ENCODE measurements around the gene CADM2. TPM values are rescaled to one million over a fixed set of nuclear protein-coding genes. Genes with fewer than 3 reads are reported as not detected.

Gene CADM2
- total RNA-seq, 4 donors from 2014 or later: 9.6 to 16.2 (median 11.5) TPM

- Histone ChIP-seq H3K27ac (replicated peaks in 1 of 4) (no peak overlapping the region), H3K36me3 (no peaks in the 10 kb centered on the region), H3K4me3 (no peak overlapping the region), H3K27me3 (no peaks in the 10 kb centered on the region), H3K4me1 (no peaks in the 10 kb centered on the region), H3K9me3 (no peaks in the 10 kb centered on the region)
- TF ChIP-seq POLR2AphosphoS5 (IDR thresholded peaks at IDR 0.05) (no peak), EP300 (IDR thresholded peaks at IDR 0.05) (no peak), POLR2A (IDR thresholded peaks at IDR 0.05; ENCODE audit: low read depth) (no peak), CTCF (IDR thresholded peaks at IDR 0.05) (no peak)
- 5% methylated on average over 1 of the region's 1 CpG for WGBS
- DNase-seq (ENCODE audit: extremely low spot score): no peak
- intact Hi-C loops (cut with DNase I): no loop called here
These were observed 12.5 kb upstream of the CADM2 start for GRCh38 chr3:84946240-84946639.

GRCh38 chr3:84959470-84960271 is 882 bp downstream of the CADM2 start:
- no peak for DNase-seq (ENCODE audit: extremely low spot score)
- TF ChIP-seq POLR2AphosphoS5 (IDR thresholded peaks at IDR 0.05): no peak
- TF ChIP-seq POLR2A (IDR thresholded peaks at IDR 0.05; ENCODE audit: low read depth): no peak
- TF ChIP-seq CTCF (IDR thresholded peaks at IDR 0.05): no peak
- no peak for TF ChIP-seq EP300 (IDR thresholded peaks at IDR 0.05)
- 2% methylated on average over 31 of the region's 40 CpGs for WGBS
- peaks cover 16 to 21% (median 17%) of the 10 kb centered on the region in 4 donors for H3K4me1 ChIP-seq
- H3K36me3 ChIP-seq: no peaks in the 10 kb centered on the region
- intact Hi-C loops (cut with DNase I): no loop called here
- peaks cover 0 to 55% (median 25%) of the 10 kb centered on the region in 4 donors for H3K27me3 ChIP-seq
- H3K9me3 ChIP-seq: no peaks in the 10 kb centered on the region
- peak overlapping the region; percentile 4 to 68 (median 54) for H3K27ac ChIP-seq (replicated peaks in 1 of 4)
- H3K4me3 ChIP-seq: peak overlapping the region; percentile 54 to 81 (median 58)

DNA sequence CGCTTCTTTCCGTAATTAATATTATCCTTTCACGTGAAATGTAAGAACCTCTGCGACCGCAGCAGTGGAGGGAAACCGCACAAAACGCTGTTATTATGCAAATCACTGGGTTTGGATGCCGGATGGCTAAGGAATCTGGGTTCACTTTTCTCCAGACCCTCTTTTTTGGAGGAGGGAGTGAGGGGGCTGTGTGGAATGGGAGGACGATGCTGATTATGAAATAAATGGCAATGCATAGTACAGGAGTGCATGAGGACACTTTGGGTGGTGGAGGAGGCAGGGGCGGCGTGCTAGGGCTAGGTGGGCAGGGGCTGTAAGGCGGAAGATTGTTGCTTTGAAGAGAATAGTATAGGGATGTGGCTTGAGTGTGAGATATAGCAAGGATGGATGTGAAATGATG is 1.8 kb downstream of the CADM2 start:
- 6% methylated on average over 12 of the region's 12 CpGs for WGBS
- H3K9me3 ChIP-seq: no peaks in the 10 kb centered on the region
- peak overlapping the region; percentile 39 to 60 (median 54) for H3K4me3 ChIP-seq
- no peak overlapping the region for H3K27ac ChIP-seq (replicated peaks in 1 of 4)
- peaks cover 0 to 54% (median 25%) of the 10 kb centered on the region in 4 donors for H3K27me3 ChIP-seq
- H3K36me3 ChIP-seq: no peaks in the 10 kb centered on the region
- intact Hi-C loops (cut with DNase I): no loop called here
- no peak for TF ChIP-seq EP300 (IDR thresholded peaks at IDR 0.05)
- no peak for TF ChIP-seq POLR2AphosphoS5 (IDR thresholded peaks at IDR 0.05)
- TF ChIP-seq POLR2A (IDR thresholded peaks at IDR 0.05; ENCODE audit: low read depth): no peak
- peaks cover 16 to 21% (median 17%) of the 10 kb centered on the region in 4 donors for H3K4me1 ChIP-seq
- DNase-seq (ENCODE audit: extremely low spot score): no peak

GRCh38 chr3:84961011-84961410 is 2.2 kb downstream of the CADM2 start:
- DNase-seq (ENCODE audit: extremely low spot score): no peak
- Histone ChIP-seq H3K9me3 (no peaks in the 10 kb centered on the region), H3K4me3 (peak overlapping the region; percentile 39 to 60 (median 54)), H3K36me3 (no peaks in the 10 kb centered on the region), H3K27me3 (peaks cover 0 to 50% (median 25%) of the 10 kb centered on the region in 4 donors), H3K27ac (replicated peaks in 1 of 4) (no peak overlapping the region), H3K4me1 (peaks cover 16 to 21% (median 17%) of the 10 kb centered on the region in 4 donors)
- intact Hi-C loops (cut with DNase I): no loop called here
- TF ChIP-seq POLR2AphosphoS5 (IDR thresholded peaks at IDR 0.05) (no peak), POLR2A (IDR thresholded peaks at IDR 0.05; ENCODE audit: low read depth) (no peak), CTCF (IDR thresholded peaks at IDR 0.05) (no peak), EP300 (IDR thresholded peaks at IDR 0.05) (no peak)
- WGBS: 11% methylated on average over 7 of the region's 7 CpGs

- intact Hi-C loops (cut with DNase I): no loop called here
- TF ChIP-seq POLR2AphosphoS5 (IDR thresholded peaks at IDR 0.05) (no peak), POLR2A (IDR thresholded peaks at IDR 0.05; ENCODE audit: low read depth) (no peak), EP300 (IDR thresholded peaks at IDR 0.05) (no peak), CTCF (IDR thresholded peaks at IDR 0.05) (no peak)
- Histone ChIP-seq H3K36me3 (no peaks in the 10 kb centered on the region), H3K27ac (replicated peaks in 1 of 4) (no peak overlapping the region), H3K9me3 (no peaks in the 10 kb centered on the region), H3K27me3 (peaks cover 0 to 44% (median 25%) of the 10 kb centered on the region in 4 donors), H3K4me3 (peak overlapping the region; percentile 39 to 60 (median 54)), H3K4me1 (peaks cover 16 to 21% (median 17%) of the 10 kb centered on the region in 4 donors)
- WGBS: 12% methylated on average over 22 of the region's 23 CpGs
- no peak for DNase-seq (ENCODE audit: extremely low spot score)
These were observed 2.9 kb downstream of the CADM2 start for GRCh38 chr3:84961521-84962255.
